ENCODE data around the gene DDX39A. TPM values are rescaled to one million over a fixed set of nuclear protein-coding genes. Genes with fewer than 3 reads are reported as not detected.

The DDX39A gene
- total RNA-seq, 1 experiment from 2014 or later: 92.4 TPM

Other genes with a start within 250 kb of the DDX39A start
- 0.40 and 1.2 TPM in 2 replicates for gene ADGRL1, start 213.2 kb downstream of the DDX39A start, total RNA-seq (2014; rRNA removed; shearing (Covaris generic); ENCODE audit: low replicate concordance)
- not detected in 2 replicates for gene ADGRE5, start 37.9 kb downstream of the DDX39A start, total RNA-seq (2014; rRNA removed; shearing (Covaris generic); ENCODE audit: low replicate concordance)
- 66.3 and 186 TPM in 2 replicates for gene PKN1, start 14.0 kb upstream of the DDX39A start, total RNA-seq (2014; rRNA removed; shearing (Covaris generic); ENCODE audit: low replicate concordance)
- gene PTGER1, start 56.0 kb upstream of the DDX39A start, total RNA-seq (2014; rRNA removed; shearing (Covaris generic); ENCODE audit: low replicate concordance): not detected in 2 replicates
- gene GIPC1, start 76.8 kb upstream of the DDX39A start, total RNA-seq (2014; rRNA removed; shearing (Covaris generic); ENCODE audit: low replicate concordance): 1.9 and 4.6 TPM in 2 replicates
- gene DNAJB1, start 99.1 kb upstream of the DDX39A start, total RNA-seq (2014; rRNA removed; shearing (Covaris generic); ENCODE audit: low replicate concordance): 39.7 and 49.0 TPM in 2 replicates
- gene TECR, start 110.3 kb upstream of the DDX39A start, total RNA-seq (2014; rRNA removed; shearing (Covaris generic); ENCODE audit: low replicate concordance): 45.1 and 81.4 TPM in 2 replicates
- gene NDUFB7, start 152.7 kb upstream of the DDX39A start, total RNA-seq (2014; rRNA removed; shearing (Covaris generic); ENCODE audit: low replicate concordance): 230 and 370 TPM in 2 replicates
- 7.4 and 17.6 TPM in 2 replicates for gene CLEC17A, start 163.7 kb upstream of the DDX39A start, total RNA-seq (2014; rRNA removed; shearing (Covaris generic); ENCODE audit: low replicate concordance)